Activated CD4-positive, alpha-beta T cell treated with anti-CD3 and anti-CD28 coated beads, Interleukin-2, Interleukin-6, amounts not matched to agents 100 ng/mL and 50 ng/mL, durations not matched to agents 16 hours and 8 hours (primary cell): ENCODE results near the gene GALNS.

Source experiments
- DNase-seq: peaks from one replicate; pipeline ENCODE4 v3.0.0-alpha.2; 2020

Gene GALNS

GRCh38 chr16:88855176-88855575 is 1.6 kb downstream of the GALNS start:
- no peak for DNase-seq

DNA sequence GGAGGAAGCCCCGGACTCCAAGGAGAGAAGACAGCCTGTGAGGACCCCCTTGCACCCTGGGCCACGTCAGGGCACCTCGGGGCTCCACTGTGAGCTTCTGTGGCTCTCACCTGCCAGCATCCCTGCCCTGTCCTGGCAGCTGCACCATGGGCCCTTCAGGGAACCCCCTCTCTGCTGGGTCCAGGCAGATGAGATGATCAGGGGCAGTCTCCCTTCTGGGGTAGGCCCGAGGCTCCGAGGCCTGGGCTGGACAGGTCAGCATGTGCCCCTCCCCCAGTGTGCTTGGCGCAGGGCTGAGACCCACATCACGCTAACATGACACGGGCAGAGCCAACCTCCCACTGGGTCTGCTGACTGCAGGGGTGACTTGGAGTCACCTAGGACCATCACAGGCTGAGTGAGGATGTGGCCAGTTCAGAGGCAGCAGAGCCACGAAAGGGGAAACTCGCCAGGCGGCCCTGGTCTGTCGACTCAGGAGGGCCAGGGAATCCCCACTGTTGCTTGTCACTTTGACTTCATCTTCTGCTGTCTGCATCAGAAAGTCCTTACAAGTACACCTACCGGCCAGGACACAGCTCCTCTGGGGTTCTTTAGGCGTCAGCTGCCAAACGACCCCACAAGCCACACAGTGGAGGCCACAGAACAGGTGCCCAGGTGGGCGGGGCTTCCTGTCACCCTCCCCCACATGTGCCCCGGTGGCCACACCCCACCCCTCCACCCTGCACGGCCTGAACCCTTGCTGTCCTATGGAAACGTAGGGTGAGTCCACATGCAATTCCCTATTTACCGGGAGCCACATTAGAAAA is 2.2 kb downstream of the GALNS start:
- DNase-seq: peak; percentile 11

DNA sequence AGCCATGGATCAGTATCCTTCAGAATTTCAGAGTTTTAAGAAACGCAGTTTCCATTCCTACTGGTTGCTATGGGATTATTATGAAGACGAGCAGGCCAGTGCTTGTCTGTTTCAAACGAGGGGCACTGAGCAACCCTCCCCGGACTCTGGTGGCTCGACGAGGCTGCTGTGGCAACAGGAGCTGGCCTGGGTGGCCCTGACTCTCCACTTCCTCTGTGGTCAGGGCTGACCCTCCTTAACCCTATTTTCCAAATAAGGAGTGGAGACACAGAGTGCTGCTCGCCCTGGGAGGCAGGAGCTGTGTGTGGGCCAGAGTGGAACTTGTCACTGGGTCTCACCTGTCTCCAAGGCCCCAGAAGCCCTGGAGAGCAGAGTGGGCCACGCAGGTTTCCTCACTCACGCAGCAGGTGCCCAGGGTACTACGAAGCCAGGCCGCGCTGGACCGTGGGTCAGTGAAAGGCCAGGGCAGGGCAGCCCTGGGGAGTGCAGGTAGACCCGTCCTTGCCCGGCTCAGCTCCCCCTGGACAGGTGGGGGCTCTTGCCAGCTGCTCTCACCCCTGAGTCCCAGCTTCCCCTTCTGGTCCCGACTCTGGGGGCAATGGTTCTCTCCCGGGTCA is 3.3 kb downstream of the GALNS start:
- no peak for DNase-seq

DNA sequence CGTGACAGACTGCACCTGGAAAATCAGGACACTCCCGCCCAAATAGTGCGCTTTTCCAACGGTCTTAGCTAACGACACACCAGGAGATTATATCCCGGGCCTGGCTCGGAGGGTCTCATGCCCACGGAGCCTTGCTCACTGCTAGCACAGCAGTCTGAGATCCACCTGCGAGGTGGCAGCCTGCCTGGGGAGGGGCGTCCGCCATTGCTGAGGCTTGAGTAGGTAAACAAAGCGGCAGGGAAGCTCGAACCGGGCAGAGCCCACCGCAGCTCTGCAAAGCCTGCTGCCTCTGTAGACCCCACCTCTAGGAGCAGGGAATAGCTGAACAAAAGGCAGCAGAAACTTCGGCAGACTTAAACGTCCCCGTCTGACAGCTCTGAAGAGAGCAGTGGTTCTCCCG is 5.1 kb downstream of the GALNS start:
- DNase-seq: no peak

DNA sequence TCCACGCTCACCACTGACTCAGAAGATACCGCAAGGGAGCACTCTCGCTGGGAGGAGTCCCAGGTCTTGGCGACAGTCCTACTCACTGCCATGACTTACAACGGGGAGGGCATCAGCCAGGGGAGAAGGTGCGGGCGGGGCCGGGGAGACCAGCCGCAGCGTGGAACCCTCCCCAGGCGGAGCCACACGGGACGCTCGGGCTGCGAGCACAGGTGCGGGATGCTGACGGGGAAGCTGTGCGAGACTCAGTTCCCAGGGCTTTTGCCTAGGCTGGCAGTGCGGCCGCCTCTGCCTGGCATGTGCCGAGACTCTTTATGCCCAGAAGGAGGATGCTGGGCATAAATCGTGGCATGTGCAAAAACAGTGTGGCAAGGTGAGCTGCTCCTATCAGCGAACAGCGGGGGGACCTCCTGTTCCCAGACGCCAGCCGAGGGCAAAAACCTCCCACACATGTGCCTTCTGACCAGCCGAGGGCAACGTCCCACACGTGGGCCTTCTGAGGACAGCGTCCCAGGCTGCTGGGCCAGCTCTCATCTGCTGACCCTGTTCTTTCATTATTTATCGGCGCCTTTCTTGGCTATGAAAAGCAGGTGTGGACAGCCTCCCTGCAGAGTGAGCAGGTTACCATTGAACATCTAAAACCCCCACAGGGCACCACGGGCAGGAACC is 6.1 kb downstream of the GALNS start:
- DNase-seq: no peak

- DNase-seq: no peak
These were observed 8.2 kb downstream of the GALNS start for GRCh38 chr16:88848557-88848956.

DNA sequence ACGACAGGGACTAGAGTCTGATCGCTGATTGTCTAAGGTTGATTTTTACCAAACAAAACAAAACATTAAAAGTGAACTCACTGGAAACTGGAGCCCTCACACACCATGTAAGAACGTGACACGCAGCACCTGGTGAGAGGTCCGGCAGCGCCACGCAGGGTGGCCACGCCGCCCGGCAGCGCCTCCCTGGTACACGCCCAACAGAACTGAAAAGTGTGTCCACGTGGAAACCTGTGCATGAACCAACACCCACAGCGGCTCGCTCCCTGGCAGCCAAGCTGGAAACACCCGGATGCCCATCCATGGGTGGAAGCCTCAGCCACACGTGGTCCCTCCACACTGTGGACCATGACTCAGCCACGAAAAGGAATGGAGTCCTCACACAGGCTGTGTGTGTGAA is 9.1 kb downstream of the GALNS start:
- DNase-seq: no peak

DNA sequence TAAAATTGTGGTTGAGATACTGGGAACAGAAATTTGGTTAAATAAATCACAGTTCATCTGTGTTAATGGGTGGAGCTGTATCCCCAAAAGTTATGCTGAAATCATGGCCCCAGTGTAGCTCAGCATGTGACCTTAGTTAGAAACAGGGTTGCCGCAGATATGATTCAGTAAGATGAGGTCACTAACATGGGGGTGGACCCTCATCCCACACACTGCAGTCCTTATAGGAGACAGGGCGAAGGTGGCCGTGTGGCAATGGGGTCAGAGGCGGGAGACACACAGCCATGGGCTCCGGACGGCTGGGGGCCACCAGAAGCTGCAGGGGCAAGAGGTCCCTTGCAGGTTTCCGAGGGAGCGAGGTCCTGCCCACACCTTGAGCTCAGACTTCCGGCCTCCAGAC is 10.7 kb downstream of the GALNS start:
- DNase-seq: no peak

DNA sequence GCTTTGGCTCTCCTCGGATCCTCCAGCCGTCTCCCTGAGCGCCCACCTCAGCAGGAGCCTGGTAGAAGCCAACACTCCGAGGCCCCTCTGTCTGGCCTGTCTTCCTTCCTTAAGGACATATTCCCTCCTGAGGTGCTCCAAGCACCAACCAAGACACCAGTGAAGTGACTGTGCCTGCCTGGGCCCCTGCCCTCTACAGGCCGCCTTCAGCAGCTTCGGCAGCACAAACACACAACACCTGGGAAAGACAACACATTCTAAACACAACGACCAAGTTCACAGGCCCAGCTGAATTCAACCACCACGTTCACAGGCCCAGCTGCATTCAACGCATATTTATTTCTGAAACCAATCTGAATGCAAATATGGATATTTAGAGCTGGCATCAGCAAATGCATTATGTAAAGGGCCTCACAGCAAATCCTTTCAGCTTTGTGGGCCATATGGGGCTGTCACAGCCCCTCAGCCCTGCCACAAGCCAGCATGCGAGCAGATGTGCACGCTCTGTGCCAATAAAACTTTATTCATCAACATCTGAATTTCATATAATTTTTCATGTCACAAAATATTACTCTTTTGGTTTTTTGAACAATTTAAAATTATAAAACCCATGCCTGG is 12.2 kb downstream of the GALNS start:
- no peak for DNase-seq

DNA sequence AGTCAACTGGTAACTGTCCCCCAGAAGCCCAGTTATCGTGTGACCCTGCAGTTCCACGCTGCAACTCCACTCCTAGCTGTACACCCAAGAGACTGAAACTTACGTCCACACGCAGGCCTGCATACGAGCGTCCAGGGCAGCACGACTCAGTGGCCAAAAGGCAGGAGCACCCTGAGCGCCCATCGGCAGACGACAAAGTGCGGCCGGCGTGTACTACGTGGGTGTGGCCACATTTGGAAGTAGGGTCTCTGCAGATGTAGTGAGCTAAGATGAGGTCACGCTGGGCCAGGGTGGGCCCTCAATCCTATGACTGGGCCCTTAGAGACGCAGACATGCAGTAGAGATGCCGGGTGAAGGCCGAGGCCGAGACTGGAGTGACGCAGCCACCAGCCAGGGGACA is 13.5 kb downstream of the GALNS start:
- DNase-seq: no peak

DNA sequence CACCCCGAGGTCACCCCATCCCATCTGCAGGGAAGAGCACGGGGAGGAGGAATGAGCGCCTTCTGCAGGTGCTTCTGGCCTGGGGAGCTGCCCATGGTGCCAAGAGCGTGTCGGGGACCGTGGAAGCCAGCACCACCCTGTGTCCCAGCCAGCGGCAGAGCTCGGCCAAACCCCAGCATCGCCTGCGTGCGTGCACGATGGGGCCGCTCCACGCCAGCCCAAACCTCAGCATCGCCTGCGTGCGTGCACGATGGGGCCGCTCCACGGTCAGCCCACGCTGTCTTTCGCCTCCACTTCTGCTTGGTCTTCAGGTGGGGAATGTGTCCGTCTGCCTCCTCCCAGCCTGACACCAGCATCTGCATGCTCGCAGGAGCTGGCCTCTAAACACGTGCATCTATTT is 13.9 kb downstream of the GALNS start:
- no peak for DNase-seq

- no peak for DNase-seq
These were observed 14.4 kb downstream of the GALNS start for GRCh38 chr16:88842308-88842756.

- DNase-seq: no peak
These were observed 15.0 kb downstream of the GALNS start for GRCh38 chr16:88841521-88842307.

DNA sequence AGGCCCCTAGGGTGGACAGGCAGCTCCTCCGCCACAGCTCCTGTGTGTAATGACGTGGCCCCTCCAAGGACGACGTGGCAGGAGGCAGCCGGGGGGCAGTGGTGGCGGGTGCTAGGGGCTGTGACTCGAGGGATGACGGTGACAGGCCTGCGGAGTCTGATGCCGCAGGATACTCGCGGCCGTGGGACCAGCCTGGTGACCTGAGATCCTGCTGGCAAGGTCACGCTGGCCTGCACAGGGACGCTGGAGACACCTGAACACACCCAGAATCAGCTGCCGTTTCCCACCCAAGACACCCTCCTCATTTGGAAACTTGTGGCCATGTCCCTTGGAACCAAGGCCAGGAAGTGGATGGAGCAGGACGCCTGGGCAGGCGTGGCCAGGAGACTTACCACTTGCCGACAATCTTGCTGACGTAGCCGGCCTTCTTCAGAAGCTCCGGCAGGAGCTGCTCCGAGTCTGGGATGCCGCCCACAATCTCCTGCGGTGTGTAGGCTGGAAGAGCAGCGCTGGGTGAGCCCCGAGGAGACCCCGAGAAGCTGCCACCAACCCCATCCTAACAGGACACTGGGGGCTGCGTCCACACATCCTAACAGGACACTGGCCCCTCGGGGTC is 16.0 kb downstream of the GALNS start:
- DNase-seq: no peak

- no peak for DNase-seq
These were observed 16.8 kb downstream of the GALNS start for GRCh38 chr16:88839745-88840599.

- no peak for DNase-seq
These were observed 17.7 kb downstream of the GALNS start for GRCh38 chr16:88839026-88839529.

- DNase-seq: no peak
These were observed 18.2 kb downstream of the GALNS start for GRCh38 chr16:88838566-88838965.

- DNase-seq: no peak
These were observed 18.9 kb downstream of the GALNS start for GRCh38 chr16:88837806-88838205.

DNA sequence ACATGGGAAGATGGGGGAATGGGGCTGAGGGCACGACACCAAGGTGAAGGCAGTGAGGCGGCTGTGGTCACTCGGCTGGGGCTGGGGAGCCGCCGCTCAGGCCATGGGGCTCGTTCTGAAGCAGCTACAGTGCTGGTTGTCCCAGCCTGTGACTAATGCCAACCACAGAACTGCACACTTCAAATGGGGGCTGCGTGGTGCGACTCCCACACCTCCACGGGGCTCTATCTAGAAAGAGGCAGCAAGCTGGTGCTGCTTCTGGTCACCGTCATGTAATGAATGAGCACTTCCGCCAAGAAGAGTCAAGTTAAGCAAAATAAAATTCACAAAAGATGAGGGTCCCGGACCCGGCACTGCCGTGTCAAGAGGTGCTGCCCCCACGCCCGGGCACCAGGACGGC is 20.0 kb downstream of the GALNS start:
- DNase-seq: no peak

GRCh38 chr16:88835818-88836217 is 20.9 kb downstream of the GALNS start:
- no peak for DNase-seq

- DNase-seq: no peak
These were observed 21.4 kb downstream of the GALNS start for GRCh38 chr16:88835383-88835782.
